GM23338 (cell line): Measurements from ENCODE around the gene PHTF2. TPM values are rescaled to one million over a fixed set of nuclear protein-coding genes. Genes with fewer than 3 reads are reported as not detected.

Experiments used
- ATAC-seq: fragments of 200-7000 bp; cut with Tn5 transposase; 3 replicates; pipeline ENCODE4 v1.9.1; 2020
- DNase-seq: peaks from one replicate; pipeline ENCODE4 v3.0.0-alpha.2; 2015; ENCODE audit warnings: low spot score
- H2AFZ ChIP-seq: fragments of 200-600 bp; sonication (generic); 2 replicates; pipeline ENCODE4 v1.8.0; 2016; ENCODE audit warnings: antibody characterized with exemption, mild to moderate bottlenecking, moderate library complexity
- H3F3A ChIP-seq: fragments of 200-600 bp; sonication (generic); replicated peaks from 2 replicates; pipeline ENCODE4 v1.8.0; 2017; ENCODE audit warnings: antibody characterized with exemption, mixed run types, low read depth
- H3K27ac ChIP-seq: fragments of 200-600 bp; sonication (generic); 2 replicates; pipeline ENCODE4 v1.6.1; 2016; ENCODE audit warnings: low read depth
- H3K27me3 ChIP-seq: fragments of 200-600 bp; sonication (generic); 2 replicates; pipeline ENCODE4 v1.8.0; 2016; ENCODE audit warnings: mild to moderate bottlenecking, mixed run types, moderate library complexity; ENCODE audit not compliant: insufficient read depth
- H3K36me3 ChIP-seq: fragments of 200-600 bp; sonication (generic); 2 replicates; pipeline ENCODE4 v1.8.0; 2016; ENCODE audit warnings: mild to moderate bottlenecking; ENCODE audit not compliant: insufficient read depth
- H3K4me1 ChIP-seq: fragments of 200-600 bp; sonication (generic); 2 replicates; pipeline ENCODE4 v1.8.0; 2016; ENCODE audit warnings: mild to moderate bottlenecking, moderate library complexity; ENCODE audit not compliant: insufficient read depth
- H3K4me2 ChIP-seq: fragments of 200-600 bp; sonication (generic); 2 replicates; pipeline ENCODE4 v1.7.1; 2017; ENCODE audit warnings: mixed run types
- H3K4me3 ChIP-seq: fragments of 200-600 bp; sonication (generic); 2 replicates; pipeline ENCODE4 v1.6.1; 2016; ENCODE audit warnings: mixed run types
- H3K79me2 ChIP-seq: fragments of 200-600 bp; sonication (generic); replicated peaks from 2 replicates; pipeline ENCODE4 v1.8.0; 2017; ENCODE audit warnings: mild to moderate bottlenecking; ENCODE audit not compliant: insufficient read depth
- H3K9me2 ChIP-seq: fragments of 200-600 bp; sonication (generic); 2 replicates; pipeline ENCODE4 v1.8.0; 2017; ENCODE audit not compliant: insufficient read depth
- H4K20me1 ChIP-seq: fragments of 200-600 bp; sonication (generic); replicated peaks from 2 replicates; pipeline ENCODE4 v1.8.0; 2017; ENCODE audit warnings: mild to moderate bottlenecking; ENCODE audit not compliant: insufficient read depth
- H3K27ac Mint-ChIP-seq: 2 replicates; pipeline ENCODE4 v1.8.0; 2020; ENCODE audit warnings: inconsistent platforms, mild to moderate bottlenecking, moderate library complexity, mixed read lengths
- H3K27me3 Mint-ChIP-seq: 3 replicates; pipeline ENCODE4 v1.8.0; 2022; ENCODE audit warnings: low read depth, mild to moderate bottlenecking, moderate library complexity, mixed read lengths, inconsistent platforms; ENCODE audit not compliant: insufficient read depth, poor library complexity
- H3K36me3 Mint-ChIP-seq: 3 replicates; pipeline ENCODE4 v1.8.0; 2021; ENCODE audit warnings: low read depth, mild to moderate bottlenecking, inconsistent platforms, moderate library complexity, mixed read lengths
- H3K4me1 Mint-ChIP-seq: 3 replicates; pipeline ENCODE4 v1.8.0; 2020; ENCODE audit warnings: mild to moderate bottlenecking, inconsistent platforms, mixed read lengths
- H3K4me3 Mint-ChIP-seq: 3 replicates; pipeline ENCODE4 v1.8.0; 2021; ENCODE audit warnings: moderate library complexity, mild to moderate bottlenecking, inconsistent platforms, mixed read lengths
- H3K9me3 Mint-ChIP-seq: 3 replicates; pipeline ENCODE4 v1.8.0; 2020; ENCODE audit warnings: moderate library complexity, mild to moderate bottlenecking, inconsistent platforms, mixed read lengths
- CREB1 ChIP-seq: fragments of 250-450 bp; sonication (Bioruptor Pico); IDR thresholded peaks from 2 replicates; pipeline ENCODE4 v1.5.0; 2020; ENCODE audit warnings: low read depth, mild to moderate bottlenecking, moderate library complexity
- EZH2 ChIP-seq: fragments of 200-600 bp; sonication (generic); IDR thresholded peaks from one replicate; pipeline ENCODE4 v1.8.0; 2017; ENCODE audit warnings: antibody characterized with exemption, mild to moderate bottlenecking, low read depth; ENCODE audit not compliant: unreplicated experiment
- EZH2phosphoT487 ChIP-seq: fragments of 200-600 bp; sonication (generic); IDR thresholded peaks from one replicate; pipeline ENCODE4 v1.8.1; 2018; ENCODE audit warnings: antibody characterized with exemption; ENCODE audit not compliant: unreplicated experiment
- JUNB ChIP-seq: IDR thresholded peaks from one replicate; pipeline ENCODE4 v1.6.1; 2016; ENCODE audit warnings: antibody characterized with exemption; ENCODE audit not compliant: unreplicated experiment
- NANOG ChIP-seq: IDR thresholded peaks from 2 replicates; pipeline ENCODE4 v1.6.1; 2016; ENCODE audit warnings: antibody characterized with exemption, borderline replicate concordance
- POLR2AphosphoS5 ChIP-seq: IDR thresholded peaks from 2 replicates; pipeline ENCODE4 v1.6.1; 2016; ENCODE audit warnings: antibody characterized with exemption, low read depth
- STAT1 ChIP-seq: IDR thresholded peaks from one replicate; pipeline ENCODE4 v1.6.1; 2016; ENCODE audit warnings: antibody characterized with exemption; ENCODE audit not compliant: unreplicated experiment
- ZNF114 ChIP-seq: fragments of 250-450 bp; sonication (Bioruptor Pico); IDR thresholded peaks from 2 replicates; pipeline ENCODE4 v1.5.0; 2020; ENCODE audit warnings: mild to moderate bottlenecking, moderate library complexity
- ZNF331 ChIP-seq: fragments of 250-450 bp; sonication (Bioruptor Pico); IDR thresholded peaks from 2 replicates; pipeline ENCODE4 v1.5.0; 2020; ENCODE audit warnings: low read depth, mild to moderate bottlenecking, moderate library complexity
- polyA plus RNA-seq: library from polyadenylated mRNA; unstranded; fragments of >200 nt; fragmentation: Nextera tagmentation; extraction: Ambion mirVana; gene quantifications from 2 replicates; pipeline ENCODE4 v1.2.1, GENCODE V29; 2016
- total RNA-seq: library from RNA; depleted of rRNA; stranded (reverse); fragments of >200 nt; shearing (Covaris generic); gene quantifications from 2 replicates; pipeline ENCODE4 v1.2.3, GENCODE V29; 2014
- TF ChIP-seq, protein P1 (sequence below): fragments of 250-450 bp; sonication (Bioruptor Pico); IDR thresholded peaks from 2 replicates; pipeline ENCODE4 v1.5.0; 2020; ENCODE audit warnings: mild to moderate bottlenecking, moderate library complexity
- TF ChIP-seq, protein P2 (sequence below): IDR thresholded peaks from 2 replicates; pipeline ENCODE4 v1.6.1; 2016; ENCODE audit warnings: antibody characterized with exemption
- TF ChIP-seq, protein P3 (sequence below): IDR thresholded peaks from one replicate; pipeline ENCODE4 v1.6.1; 2018; ENCODE audit warnings: antibody characterized with exemption; ENCODE audit not compliant: unreplicated experiment
- TF ChIP-seq, protein P4 (sequence below), 2 experiments: fragments of 200-600 bp in 1 of 2; sonication (generic) in 1 of 2; conservative IDR thresholded peaks; 2 replicates each; pipeline versions ENCODE4 v1.5.1 to v1.6.1; 2016 to 2017; ENCODE audit warnings: antibody characterized with exemption in 2 of 2, low read depth in 2 of 2, mild to moderate bottlenecking in 2 of 2, moderate library complexity in 1 of 2

PHTF2 gene
- total and polyA plus RNA-seq, 2 experiments from 2014 or later: 14.6 to 24.1 TPM

GRCh38 chr7:77917500-77918262, 119.1 kb downstream of the PHTF2 start:
- no peaks in the 10 kb centered on the region for H3K36me3 ChIP-seq
- H4K20me1 ChIP-seq: no peaks in the 10 kb centered on the region
- no peaks in the 10 kb centered on the region for H3F3A ChIP-seq
- no peaks in the 10 kb centered on the region for H3K4me1 ChIP-seq
- Mint-ChIP-seq H3K4me1 (peaks cover 3% of the 10 kb centered on the region; the same call in 2 of the 3 replicates), H3K36me3 (no peaks in the 10 kb centered on the region), H3K9me3 (no peaks in the 10 kb centered on the region), H3K4me3 (no peak overlapping the region), H3K27me3 (no peaks in the 10 kb centered on the region), H3K27ac (no peak overlapping the region)
- H3K4me2 ChIP-seq: no peak overlapping the region
- no peak for DNase-seq
- no peaks in the 10 kb centered on the region for H3K27me3 ChIP-seq
- no peak overlapping the region for H3K4me3 ChIP-seq
- no peaks in the 10 kb centered on the region for H3K79me2 ChIP-seq
- no peak; the same call in 2 of the 3 replicates for ATAC-seq
- H2AFZ ChIP-seq: no peak overlapping the region
- TF ChIP-seq, protein P1, sequence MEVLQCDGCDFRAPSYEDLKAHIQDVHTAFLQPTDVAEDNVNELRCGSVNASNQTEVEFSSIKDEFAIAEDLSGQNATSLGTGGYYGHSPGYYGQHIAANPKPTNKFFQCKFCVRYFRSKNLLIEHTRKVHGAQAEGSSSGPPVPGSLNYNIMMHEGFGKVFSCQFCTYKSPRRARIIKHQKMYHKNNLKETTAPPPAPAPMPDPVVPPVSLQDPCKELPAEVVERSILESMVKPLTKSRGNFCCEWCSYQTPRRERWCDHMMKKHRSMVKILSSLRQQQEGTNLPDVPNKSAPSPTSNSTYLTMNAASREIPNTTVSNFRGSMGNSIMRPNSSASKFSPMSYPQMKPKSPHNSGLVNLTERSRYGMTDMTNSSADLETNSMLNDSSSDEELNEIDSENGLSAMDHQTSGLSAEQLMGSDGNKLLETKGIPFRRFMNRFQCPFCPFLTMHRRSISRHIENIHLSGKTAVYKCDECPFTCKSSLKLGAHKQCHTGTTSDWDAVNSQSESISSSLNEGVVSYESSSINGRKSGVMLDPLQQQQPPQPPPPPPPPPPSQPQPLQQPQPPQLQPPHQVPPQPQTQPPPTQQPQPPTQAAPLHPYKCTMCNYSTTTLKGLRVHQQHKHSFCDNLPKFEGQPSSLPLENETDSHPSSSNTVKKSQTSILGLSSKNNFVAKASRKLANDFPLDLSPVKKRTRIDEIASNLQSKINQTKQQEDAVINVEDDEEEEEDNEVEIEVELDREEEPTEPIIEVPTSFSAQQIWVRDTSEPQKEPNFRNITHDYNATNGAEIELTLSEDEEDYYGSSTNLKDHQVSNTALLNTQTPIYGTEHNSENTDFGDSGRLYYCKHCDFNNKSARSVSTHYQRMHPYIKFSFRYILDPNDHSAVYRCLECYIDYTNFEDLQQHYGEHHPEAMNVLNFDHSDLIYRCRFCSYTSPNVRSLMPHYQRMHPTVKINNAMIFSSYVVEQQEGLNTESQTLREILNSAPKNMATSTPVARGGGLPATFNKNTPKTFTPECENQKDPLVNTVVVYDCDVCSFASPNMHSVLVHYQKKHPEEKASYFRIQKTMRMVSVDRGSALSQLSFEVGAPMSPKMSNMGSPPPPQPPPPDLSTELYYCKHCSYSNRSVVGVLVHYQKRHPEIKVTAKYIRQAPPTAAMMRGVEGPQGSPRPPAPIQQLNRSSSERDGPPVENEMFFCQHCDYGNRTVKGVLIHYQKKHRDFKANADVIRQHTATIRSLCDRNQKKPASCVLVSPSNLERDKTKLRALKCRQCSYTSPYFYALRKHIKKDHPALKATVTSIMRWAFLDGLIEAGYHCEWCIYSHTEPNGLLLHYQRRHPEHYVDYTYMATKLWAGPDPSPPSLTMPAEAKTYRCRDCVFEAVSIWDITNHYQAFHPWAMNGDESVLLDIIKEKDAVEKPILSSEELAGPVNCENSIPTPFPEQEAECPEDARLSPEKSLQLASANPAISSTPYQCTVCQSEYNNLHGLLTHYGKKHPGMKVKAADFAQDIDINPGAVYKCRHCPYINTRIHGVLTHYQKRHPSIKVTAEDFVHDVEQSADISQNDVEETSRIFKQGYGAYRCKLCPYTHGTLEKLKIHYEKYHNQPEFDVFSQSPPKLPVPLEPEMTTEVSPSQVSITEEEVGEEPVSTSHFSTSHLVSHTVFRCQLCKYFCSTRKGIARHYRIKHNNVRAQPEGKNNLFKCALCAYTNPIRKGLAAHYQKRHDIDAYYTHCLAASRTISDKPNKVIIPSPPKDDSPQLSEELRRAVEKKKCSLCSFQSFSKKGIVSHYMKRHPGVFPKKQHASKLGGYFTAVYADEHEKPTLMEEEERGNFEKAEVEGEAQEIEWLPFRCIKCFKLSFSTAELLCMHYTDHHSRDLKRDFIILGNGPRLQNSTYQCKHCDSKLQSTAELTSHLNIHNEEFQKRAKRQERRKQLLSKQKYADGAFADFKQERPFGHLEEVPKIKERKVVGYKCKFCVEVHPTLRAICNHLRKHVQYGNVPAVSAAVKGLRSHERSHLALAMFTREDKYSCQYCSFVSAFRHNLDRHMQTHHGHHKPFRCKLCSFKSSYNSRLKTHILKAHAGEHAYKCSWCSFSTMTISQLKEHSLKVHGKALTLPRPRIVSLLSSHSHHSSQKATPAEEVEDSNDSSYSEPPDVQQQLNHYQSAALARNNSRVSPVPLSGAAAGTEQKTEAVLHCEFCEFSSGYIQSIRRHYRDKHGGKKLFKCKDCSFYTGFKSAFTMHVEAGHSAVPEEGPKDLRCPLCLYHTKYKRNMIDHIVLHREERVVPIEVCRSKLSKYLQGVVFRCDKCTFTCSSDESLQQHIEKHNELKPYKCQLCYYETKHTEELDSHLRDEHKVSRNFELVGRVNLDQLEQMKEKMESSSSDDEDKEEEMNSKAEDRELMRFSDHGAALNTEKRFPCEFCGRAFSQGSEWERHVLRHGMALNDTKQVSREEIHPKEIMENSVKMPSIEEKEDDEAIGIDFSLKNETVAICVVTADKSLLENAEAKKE (CRISPR knock-in tag): no peak
- TF ChIP-seq CREB1: no peak
- TF ChIP-seq, protein P2, sequence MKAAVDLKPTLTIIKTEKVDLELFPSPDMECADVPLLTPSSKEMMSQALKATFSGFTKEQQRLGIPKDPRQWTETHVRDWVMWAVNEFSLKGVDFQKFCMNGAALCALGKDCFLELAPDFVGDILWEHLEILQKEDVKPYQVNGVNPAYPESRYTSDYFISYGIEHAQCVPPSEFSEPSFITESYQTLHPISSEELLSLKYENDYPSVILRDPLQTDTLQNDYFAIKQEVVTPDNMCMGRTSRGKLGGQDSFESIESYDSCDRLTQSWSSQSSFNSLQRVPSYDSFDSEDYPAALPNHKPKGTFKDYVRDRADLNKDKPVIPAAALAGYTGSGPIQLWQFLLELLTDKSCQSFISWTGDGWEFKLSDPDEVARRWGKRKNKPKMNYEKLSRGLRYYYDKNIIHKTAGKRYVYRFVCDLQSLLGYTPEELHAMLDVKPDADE: no peak
- TF ChIP-seq EZH2phosphoT487: no peak
- TF ChIP-seq ZNF114: no peak
- TF ChIP-seq EZH2: no peak
- no peak for TF ChIP-seq JUNB
- no peak for TF ChIP-seq NANOG
- TF ChIP-seq STAT1: no peak
- no peak for TF ChIP-seq POLR2AphosphoS5
- TF ChIP-seq ZNF331 (CRISPR knock-in tag): no peak
- TF ChIP-seq, protein P3, sequence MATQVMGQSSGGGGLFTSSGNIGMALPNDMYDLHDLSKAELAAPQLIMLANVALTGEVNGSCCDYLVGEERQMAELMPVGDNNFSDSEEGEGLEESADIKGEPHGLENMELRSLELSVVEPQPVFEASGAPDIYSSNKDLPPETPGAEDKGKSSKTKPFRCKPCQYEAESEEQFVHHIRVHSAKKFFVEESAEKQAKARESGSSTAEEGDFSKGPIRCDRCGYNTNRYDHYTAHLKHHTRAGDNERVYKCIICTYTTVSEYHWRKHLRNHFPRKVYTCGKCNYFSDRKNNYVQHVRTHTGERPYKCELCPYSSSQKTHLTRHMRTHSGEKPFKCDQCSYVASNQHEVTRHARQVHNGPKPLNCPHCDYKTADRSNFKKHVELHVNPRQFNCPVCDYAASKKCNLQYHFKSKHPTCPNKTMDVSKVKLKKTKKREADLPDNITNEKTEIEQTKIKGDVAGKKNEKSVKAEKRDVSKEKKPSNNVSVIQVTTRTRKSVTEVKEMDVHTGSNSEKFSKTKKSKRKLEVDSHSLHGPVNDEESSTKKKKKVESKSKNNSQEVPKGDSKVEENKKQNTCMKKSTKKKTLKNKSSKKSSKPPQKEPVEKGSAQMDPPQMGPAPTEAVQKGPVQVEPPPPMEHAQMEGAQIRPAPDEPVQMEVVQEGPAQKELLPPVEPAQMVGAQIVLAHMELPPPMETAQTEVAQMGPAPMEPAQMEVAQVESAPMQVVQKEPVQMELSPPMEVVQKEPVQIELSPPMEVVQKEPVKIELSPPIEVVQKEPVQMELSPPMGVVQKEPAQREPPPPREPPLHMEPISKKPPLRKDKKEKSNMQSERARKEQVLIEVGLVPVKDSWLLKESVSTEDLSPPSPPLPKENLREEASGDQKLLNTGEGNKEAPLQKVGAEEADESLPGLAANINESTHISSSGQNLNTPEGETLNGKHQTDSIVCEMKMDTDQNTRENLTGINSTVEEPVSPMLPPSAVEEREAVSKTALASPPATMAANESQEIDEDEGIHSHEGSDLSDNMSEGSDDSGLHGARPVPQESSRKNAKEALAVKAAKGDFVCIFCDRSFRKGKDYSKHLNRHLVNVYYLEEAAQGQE: no peak
- TF ChIP-seq, protein P4, sequence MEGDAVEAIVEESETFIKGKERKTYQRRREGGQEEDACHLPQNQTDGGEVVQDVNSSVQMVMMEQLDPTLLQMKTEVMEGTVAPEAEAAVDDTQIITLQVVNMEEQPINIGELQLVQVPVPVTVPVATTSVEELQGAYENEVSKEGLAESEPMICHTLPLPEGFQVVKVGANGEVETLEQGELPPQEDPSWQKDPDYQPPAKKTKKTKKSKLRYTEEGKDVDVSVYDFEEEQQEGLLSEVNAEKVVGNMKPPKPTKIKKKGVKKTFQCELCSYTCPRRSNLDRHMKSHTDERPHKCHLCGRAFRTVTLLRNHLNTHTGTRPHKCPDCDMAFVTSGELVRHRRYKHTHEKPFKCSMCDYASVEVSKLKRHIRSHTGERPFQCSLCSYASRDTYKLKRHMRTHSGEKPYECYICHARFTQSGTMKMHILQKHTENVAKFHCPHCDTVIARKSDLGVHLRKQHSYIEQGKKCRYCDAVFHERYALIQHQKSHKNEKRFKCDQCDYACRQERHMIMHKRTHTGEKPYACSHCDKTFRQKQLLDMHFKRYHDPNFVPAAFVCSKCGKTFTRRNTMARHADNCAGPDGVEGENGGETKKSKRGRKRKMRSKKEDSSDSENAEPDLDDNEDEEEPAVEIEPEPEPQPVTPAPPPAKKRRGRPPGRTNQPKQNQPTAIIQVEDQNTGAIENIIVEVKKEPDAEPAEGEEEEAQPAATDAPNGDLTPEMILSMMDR (conservative IDR thresholded peaks at IDR 0.05; ENCODE audit: low read depth in 2 of 2): no peak
- no peak overlapping the region for H3K27ac ChIP-seq
- H3K9me2 ChIP-seq: no peaks in the 10 kb centered on the region
